HPDE6-E6E7 (cell line): Measurements from ENCODE around the gene PCBP3.

ENCODE experiments used
- DNase-seq: peaks from one replicate; pipeline ENCODE4 v3.0.0; 2011; ENCODE audit warnings: missing footprints; ENCODE audit errors: extremely low spot score

The PCBP3 gene

DNA sequence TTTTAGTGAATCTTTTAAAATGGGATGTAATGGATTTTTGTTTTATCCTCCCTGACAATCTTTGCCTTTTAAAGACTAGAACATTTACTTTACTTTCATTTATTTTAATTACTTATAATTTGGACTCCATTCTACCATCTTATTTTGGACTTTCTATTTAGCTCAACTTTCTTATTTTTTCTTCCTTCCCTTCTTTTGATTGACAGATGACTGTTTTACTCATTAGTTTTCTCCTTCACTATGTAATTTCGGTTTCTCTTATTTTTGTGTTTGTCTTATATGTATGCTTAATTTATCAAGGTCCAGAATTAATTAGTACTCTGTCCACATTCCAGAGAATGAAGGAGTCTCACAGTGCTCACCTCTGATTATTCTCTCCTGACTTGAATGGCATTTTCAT lies 109.9 kb downstream of the PCBP3 start:
- no peak for DNase-seq

DNA sequence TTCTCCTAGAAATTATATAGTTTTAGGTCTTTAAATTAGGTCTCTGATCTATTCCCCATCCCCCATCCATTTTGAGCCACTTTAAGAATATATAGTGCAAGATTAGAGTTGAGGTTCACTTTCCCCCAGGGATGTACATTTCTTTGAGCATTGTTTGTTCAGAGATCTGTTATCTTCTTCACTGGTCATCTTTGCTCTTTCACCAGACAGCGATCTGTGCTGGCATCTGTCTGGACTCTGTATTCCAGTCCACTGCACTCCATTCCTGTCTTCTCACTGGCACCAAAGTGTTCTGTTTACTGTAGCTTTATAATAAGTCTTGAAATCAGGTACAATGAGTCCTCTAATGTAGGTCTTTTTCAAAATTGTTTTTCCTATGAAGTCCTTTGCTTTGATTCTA lies 112.5 kb downstream of the PCBP3 start:
- no peak for DNase-seq

DNA sequence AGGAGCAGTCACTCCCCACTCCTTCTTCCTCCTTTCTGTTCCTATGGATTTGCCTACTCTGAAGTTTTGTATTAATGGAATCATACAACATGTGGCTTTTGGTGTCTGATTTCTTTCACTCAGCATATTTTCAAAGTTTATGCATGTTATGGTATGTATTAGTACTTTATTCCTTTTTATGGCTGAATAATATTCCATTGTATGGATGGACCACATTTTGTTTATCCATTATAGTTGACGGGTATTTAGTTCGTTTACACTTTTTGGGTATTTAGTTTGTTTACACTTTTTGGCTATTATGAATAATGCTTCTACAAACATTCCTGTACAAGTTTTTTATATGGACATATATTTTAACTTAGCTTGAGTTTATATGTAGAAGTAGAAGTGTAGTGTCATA lies 113.1 kb downstream of the PCBP3 start:
- no peak for DNase-seq

DNA sequence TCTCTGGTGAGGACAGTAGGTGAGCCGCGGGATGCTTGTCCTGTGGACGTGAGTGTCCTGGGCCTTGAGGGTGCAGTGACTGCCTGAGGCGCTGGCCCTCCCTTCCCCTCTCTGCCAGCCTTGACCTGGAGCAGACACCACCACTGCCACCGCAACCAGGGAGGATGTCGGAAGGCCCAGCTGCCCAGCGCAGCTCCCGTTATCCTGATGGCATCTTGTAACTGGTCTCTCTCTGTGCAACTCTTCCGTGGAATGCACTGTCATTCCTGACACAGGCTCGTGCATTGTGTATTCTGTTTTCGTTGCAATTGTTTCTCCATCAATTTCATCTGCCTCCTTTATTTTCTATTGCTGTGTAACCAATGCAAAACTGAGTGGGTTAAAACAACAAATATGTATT lies 118.2 kb downstream of the PCBP3 start:
- no peak for DNase-seq

DNA sequence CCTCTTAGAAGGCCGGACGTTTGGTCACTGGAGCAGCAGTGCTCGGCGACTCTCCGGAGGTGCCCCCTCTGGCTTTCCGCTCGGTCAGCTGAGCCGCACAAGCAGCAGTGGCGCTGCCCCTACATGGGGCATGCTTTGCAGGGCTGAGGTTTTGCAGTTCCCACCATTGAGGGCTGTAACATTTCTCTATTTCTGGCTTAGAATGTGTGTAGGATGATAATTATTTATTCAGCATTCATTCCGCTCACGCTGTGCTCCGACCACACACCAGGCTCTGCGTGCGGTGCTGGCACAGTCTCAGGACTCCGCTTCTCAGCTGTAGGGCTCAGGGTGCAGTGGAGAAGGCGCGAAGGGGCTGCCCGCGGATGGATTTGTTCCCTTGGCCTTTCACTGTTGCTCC lies 119.5 kb downstream of the PCBP3 start:
- DNase-seq = no peak

DNA sequence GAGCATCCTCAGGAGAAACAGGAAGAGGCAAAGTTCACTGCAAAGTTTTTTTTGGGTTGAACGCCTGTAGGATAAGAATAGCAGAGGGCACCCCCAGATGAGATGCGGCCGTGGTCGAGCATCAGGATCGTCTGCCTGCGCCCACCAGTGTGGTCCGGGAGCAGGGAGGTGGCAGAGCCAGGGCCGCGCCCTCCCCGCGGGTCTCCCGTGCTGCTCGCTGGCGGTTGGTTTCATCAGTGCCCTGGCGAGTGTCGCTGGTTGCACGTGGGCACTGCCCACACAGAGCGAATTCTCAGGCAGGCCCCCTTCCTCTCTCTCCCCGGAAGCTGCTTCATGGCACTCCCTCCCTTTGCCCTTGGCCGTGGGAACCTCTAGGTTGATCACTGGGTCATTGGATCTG lies 120.0 kb downstream of the PCBP3 start:
- no peak for DNase-seq

DNA sequence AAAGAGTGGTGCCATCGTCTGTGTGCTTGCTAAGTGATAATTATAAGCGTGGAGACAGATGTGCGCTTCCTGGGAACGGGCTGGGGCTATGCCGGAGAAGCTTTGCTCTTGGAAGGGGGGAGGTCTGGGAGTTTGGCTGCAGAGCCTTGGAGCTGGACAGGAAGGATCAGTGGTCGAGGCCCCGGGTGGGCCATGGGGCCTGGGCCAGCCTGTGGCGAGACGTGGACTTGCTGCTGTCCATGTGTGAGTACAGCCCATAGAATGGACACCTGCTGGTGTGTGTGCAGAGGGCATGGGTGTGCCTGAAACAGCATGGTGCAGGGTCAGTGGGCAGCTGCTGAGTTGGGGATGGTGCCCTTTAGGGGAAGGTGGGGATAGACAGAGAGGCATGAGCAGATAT lies 121.3 kb downstream of the PCBP3 start:
- DNase-seq = no peak

DNA sequence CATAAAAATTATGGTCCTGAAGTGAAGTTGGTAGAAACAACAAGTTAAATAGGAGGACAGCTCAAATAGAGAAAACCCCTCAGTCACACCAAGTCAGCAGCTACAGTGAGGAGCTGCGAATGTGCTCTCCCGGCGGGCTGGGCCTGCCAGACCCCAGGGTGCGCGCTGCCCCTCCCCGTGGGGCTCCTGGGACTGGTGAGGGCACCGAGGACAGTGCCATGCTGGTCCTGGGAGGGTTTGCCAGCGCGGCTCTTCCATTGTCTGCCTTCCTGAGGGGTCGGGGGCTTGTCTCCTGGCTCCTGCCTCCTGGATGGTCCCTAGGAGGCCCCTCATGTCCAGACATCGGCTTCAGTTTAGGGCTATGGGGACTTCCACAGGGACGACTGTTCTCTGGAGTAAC lies 121.8 kb downstream of the PCBP3 start:
- DNase-seq = no peak

DNA sequence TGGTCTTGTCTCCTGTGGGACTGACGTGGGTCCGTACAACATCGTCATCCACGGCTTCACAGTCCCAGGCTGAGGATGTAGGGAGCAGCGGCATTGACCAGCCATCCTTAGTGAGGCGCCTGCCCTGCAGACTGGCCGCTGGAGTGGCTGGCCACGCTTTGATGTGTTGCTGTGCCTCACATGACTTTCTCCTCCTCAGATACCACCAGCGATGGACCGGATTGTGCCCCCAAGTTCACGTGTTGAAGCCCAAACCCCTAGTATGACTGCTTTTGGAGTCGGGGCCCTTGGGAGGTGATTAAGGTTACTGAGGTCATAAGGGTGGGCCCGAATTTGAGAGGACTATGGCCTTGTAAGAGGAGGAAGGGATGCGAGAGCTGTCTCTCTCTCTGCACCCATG lies 122.5 kb downstream of the PCBP3 start:
- DNase-seq = no peak

DNA sequence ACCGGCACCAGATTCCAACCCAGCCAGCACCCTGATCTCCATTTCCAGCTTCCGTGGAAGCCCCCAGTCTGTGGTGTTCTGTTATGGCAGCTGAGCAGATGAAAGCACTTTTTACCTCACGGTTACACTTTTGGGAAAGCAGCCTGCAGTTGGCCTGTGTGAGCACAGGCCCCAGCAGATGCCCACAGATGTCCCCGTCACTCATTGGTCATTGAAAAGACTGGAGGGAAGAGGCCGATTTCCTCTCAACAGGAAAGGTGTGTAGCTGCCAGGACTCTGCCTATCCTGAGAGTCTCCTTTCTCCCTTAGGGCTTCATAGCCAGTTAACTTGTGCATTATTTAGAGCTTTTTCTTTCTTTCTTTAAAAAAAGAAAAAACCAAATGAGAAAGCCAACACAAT lies 123.0 kb downstream of the PCBP3 start:
- no peak for DNase-seq

DNA sequence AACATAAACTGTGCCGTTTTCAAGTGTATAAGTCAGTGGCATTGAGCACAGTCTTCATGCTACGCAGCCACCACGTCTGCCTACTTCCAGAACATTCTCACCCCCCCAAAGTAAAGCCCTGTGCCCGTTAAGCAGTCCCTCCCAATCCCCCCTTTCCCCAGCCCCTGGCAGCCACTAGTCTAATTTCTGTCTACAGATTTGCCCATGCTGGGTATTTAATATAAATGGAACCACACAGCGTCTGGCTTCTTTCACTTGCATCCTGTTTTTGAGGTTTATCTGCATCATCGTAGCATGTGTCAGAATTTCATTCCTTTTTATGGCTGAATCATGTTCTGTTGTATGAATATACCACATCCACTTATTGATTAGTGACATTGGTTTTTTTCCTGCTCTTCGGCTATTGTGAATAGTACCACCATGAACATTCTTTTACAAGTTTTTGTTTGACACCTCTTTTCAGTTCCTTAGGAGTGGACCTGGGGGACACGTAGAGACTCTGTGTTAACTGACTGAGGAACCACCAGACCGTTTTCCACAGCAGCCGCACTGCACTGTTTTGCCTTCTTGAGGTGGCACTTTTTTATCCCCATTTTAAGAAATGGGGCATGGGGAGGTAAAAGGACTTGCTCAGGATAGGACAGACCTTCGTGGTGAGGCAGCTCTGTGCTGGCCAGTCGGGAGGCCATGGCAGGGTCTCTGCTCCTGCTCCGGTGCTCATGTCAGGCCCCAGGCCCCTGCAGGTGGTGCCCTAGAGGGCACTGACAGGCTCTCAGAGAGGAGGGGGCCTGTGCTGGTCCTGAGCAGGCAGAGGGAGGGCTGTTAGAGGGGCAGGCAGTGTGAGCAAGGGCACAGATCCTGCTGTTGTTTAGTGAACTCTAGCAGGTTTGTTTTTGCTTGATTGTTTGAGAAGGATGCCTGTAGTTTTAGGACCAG lies 123.8 kb downstream of the PCBP3 start:
- DNase-seq = no peak

DNA sequence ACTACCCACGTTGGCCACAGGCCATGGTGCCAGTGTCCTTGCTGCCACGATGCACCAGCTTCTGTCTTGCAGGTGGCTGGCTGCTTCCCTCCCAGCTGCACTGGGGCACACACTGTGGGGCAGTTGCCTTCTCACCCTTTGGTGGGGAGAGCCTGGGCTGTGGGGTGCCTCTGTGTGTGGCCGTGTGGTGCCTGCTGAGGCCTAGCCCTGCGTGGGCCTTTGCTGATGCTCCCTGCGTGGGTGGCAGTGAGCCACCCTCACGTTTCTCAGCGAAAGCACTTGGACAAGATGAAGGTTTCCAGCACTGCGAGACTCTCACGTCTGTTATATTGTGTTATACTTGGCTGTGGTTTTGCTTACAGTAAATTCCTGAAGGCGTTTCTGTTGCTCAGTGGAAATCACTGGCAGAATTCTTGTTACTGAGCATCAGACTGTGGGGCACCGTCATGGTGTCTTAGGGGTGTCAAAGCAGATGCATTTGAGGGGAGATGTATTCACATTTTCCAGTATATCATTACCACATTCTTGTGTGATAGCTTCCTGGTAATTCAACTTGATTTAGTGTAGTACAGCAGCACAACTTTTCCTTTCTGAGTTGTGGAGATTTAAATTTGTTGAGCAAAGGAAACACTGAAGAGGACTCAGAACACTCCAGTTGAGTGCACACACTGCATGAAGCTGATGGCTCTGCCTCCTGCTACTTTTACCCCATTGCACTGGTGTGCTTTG lies 124.7 kb downstream of the PCBP3 start:
- no peak for DNase-seq

DNA sequence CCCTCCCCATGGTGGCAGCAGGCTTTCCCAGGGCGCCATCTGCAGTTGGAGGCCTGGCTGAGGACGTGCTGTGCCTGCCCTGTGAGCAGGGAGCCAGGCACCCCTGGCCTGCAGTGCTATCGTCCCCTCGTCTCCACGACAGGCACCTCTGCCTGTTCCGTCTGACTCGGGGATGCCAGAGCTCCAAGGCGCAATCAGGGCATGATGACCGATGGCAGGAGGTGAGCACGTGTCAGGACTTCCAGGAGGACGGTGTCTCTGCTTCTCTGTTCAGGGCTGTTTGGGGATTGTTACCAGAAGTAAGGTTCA lies 125.2 kb downstream of the PCBP3 start:
- DNase-seq = no peak

DNA sequence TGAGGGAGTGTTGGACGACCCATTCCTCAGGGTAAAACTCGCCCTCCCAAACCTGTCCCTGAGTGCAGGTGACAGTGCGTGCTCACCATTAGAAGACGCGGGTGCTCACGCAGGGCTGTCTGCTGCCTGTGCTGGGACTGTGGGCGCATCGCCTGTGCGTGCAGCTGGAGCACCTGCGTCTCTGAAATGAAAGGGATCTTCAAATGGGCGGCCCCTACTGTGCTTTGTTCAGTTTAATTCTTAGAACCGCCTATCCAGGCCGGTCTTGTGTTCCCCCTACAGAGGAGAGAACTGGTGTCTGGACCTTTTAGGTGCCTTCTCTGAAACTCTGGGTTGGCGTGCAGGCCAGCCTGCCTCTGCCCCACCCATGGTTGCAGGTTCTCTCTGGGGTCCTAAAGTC lies 125.8 kb downstream of the PCBP3 start:
- DNase-seq = no peak

DNA sequence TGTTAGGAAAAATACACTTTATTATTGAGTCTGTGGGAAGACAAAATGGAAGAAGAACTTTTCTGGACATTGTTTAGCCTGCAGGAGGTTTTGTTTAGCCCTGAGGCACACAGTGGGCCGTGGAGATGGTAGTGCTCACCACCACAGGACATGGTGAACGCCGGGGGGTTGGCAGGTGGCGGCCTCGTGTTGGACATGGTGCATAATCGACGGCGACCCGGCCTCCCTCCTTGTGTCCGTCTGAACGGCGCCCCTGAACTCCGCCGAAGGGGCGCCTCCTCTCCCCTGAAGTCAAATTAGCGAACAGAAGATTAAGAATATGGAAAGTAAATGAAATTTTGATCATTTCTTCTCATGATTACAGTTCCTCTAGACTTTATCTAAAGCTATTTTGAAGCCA lies 126.4 kb downstream of the PCBP3 start:
- DNase-seq = no peak

DNA sequence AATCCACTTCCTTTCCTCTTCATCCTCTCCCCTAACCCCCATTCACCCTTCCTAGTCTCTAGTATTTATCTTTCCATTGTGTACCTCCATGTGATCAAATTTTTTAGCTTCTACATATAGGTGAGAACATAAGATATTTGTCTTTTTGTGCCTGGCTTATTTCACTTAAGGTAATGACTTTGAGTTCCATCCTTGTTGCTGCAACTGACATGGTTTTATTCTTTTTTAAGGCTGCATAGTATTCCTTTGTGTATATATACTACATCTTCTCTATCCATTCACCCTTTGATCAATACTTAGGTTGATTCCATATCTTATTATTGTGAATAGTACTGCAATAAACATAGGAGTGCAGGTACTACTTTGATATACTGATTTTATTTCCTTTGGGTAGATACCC lies 128.7 kb downstream of the PCBP3 start:
- no peak for DNase-seq

DNA sequence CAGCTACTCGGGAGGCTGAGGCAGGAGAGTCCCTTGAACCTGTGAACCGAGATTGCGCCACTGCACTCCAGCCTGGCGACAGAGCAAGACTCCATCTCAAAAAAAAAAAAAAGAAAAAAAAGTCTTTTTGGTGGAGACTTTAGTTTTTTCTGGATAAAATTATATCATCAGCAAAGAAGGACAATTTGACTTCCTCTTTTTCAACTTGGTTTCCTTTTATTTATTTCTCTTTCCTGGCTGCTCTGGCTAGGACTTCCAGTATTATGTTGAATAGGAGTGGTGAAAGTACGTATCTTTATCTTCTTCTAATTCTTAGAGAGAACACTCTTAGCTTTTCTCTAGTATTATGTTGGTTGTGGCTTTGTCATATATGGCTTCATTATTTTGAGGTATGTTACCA lies 130.8 kb downstream of the PCBP3 start:
- no peak for DNase-seq

DNA sequence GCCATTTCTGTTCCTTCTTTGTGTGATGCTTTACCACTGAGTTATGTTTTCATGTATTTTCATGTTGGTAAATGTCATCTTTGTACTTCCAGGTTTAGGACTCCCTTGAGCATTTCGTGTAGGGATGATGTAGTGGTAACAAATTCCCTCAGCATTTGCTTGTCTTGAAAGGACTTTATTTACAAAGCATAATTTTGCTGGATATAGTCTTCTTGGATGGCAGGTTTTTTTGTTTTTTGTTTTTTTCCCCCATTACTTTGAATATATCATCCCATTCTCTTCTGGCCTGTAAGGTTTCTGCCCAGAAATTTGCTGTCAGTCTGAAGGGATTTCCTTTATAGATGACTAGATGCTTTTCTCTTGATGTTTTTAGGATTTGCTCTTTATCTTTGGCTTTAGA lies 133.4 kb downstream of the PCBP3 start:
- no peak for DNase-seq

DNA sequence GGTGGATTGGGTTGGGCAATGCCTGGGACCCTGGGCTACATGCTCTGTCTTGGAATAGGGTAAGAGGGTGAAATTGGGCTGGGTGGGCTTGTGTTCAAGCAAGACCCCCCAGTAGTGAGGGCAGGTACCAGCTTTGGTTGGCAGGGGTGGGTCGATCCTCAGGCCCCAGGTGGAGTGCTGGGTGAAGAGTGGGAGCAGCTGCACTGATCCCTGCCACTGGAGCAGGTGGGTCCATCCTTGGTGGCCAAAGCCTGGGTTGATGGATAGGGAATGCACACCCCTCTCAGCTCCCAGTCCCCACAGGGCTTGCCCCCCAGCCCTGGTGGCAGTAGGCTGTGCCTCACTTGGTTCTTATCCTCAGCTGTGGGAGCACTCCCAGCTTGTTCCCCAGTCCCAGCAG lies 135.2 kb downstream of the PCBP3 start:
- DNase-seq = no peak

DNA sequence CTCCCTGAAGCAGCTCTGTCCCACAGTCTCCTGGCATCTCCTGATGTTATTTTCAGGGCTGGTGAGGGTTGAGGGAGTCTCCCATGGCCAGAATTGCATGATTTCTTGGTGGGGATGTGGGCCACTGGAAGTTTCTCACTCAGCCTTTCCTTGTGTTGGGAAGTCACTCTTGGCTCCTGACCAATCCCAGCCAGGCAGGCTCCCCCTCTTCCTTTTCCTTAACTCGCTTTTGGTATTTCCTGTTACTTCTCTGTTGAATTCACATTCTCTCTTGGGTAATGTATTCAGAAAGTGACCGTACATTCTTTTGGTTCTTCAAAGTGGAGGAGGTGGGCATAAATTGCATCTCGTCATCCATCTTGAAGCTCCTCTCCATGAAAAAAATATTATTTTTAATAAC lies 135.7 kb downstream of the PCBP3 start:
- no peak for DNase-seq

DNA sequence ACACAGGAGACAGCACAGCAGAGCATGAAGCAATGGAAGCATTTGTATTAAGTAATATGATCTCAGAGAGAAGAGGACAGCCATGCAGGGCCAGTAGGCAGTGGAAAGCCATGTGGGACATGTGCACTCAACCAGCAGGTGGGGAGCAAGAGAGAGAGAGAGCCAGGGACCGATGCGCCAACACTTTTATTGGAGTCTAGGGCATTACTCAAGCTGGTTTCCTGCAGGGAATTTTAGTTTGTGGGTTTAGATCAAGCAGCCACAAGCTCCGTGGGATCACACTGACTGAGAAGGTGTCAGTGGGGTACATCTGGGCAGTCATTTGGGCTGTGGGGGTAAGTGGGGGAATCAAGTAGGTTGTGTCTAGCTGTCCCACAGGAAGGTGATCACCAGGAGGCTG lies 137.1 kb downstream of the PCBP3 start:
- DNase-seq = no peak

DNA sequence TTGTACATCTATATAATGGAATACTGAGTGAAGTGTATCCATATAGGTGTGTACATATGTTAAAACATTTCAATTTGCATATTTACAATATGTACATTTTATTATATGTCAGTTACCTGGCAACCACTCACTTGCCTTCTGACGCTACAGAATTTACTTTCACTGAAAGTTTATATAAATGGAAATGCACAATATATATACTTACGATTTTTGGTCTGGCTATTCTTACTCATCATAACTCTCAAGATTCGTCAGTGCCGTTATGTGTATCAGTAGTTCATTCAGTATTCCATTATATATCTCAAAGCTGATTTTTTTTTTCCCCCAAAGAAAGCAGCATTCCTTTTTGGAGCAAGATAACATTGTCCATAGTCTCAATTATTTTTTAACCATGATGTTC lies 138.2 kb downstream of the PCBP3 start:
- DNase-seq = no peak

DNA sequence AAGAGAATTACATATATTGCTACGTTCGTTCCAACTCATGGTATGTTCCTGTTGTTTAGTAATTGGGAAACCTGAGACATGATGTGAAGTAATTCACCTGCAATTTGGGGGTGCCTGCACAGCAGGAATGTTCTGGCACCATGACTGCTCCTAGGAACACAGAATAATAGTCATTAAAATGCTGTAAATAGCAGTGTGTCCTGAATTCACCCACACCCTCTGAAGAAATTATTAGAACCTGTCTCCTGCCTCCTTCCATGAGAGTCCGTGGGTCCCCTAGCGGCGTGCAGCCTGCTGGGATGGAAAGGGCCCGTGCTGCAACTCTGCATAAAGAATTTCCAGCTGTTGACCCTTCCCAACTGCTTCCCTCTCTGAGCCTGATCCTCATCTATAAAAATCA lies 143.1 kb downstream of the PCBP3 start:
- no peak for DNase-seq

DNA sequence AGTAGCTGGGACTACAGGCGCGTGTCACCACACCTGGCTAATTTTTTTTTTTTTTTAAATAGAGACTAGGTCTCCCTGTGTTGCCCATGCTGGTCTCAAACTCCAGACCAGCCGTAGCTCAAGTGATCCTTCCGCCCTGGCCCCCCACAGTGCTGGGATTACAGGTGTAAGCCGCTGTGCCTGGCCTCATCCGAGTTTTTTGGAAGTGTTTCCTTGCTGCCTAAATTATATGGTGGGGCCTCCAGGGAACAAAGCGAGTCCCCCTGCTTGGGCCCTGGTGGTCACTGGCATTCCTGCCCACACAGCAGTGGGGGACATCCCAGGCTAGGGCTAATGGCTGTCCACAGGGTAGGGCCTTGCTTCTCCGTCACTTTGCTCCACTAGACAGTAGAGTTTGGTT lies 143.8 kb downstream of the PCBP3 start:
- DNase-seq = no peak
